Measurements from ENCODE around the gene SPEF1. TPM values are rescaled to one million over a fixed set of nuclear protein-coding genes. Genes with fewer than 3 reads are reported as not detected.

SPEF1 gene
- polyA plus RNA-seq, 1 donor, result 0.19 TPM

- WGBS (ENCODE audit: insufficient coverage, low lambda C conversion rate), result 47% methylated on average over 3 of the region's 12 CpGs
- H3K27ac ChIP-seq (ENCODE audit: low read length), result no peak overlapping the region
Measured at GRCh38 chr20:3734111-3734843, 47.0 kb downstream of the SPEF1 start.

GRCh38 chr20:3733119-3733995, 47.9 kb downstream of the SPEF1 start:
- DNase-seq, result no peak
- Histone ChIP-seq H3K4me1 (ENCODE audit: control insufficient read depth, insufficient read depth, low read length) (no peaks in the 10 kb centered on the region), H3K4me3 (ENCODE audit: low read length) (peak overlapping the region; percentile 38), H3K9me3 (ENCODE audit: control insufficient read depth, low read depth, low read length) (no peaks in the 10 kb centered on the region), H3K27ac (ENCODE audit: low read length) (no peak overlapping the region), H3K27me3 (ENCODE audit: control insufficient read depth, insufficient read depth, low read length) (peaks cover 28% of the 10 kb centered on the region), H3K36me3 (ENCODE audit: control insufficient read depth, insufficient read depth, low read length) (peaks cover 2% of the 10 kb centered on the region)
- no CpG with 5 or more reads among the region's 20 CpGs for WGBS (ENCODE audit: insufficient coverage, low lambda C conversion rate)

More at GRCh38 chr20:3734111-3734843, 47.0 kb downstream of the SPEF1 start:
- Histone ChIP-seq H3K27me3 (ENCODE audit: control insufficient read depth, insufficient read depth, low read length) (peaks cover 25% of the 10 kb centered on the region), H3K9me3 (ENCODE audit: control insufficient read depth, low read depth, low read length) (no peaks in the 10 kb centered on the region), H3K4me1 (ENCODE audit: control insufficient read depth, insufficient read depth, low read length) (no peaks in the 10 kb centered on the region), H3K4me3 (ENCODE audit: low read length) (peak overlapping the region; percentile 38), H3K36me3 (ENCODE audit: control insufficient read depth, insufficient read depth, low read length) (peaks cover 2% of the 10 kb centered on the region)
- no peak for DNase-seq

- peaks cover 2% of the 10 kb centered on the region for H3K36me3 ChIP-seq (ENCODE audit: control insufficient read depth, insufficient read depth, low read length)
- no peaks in the 10 kb centered on the region for H3K4me1 ChIP-seq (ENCODE audit: control insufficient read depth, insufficient read depth, low read length)
- H3K27ac ChIP-seq (ENCODE audit: low read length), result no peak within 1 kb of the TSS
- no peaks in the 10 kb centered on the region for H3K9me3 ChIP-seq (ENCODE audit: control insufficient read depth, low read depth, low read length)
- no peak for DNase-seq
- peak within 1 kb of the TSS; percentile 38 for H3K4me3 ChIP-seq (ENCODE audit: low read length)
- H3K27me3 ChIP-seq (ENCODE audit: control insufficient read depth, insufficient read depth, low read length), result peaks cover 34% of the 10 kb centered on the region
- WGBS (ENCODE audit: insufficient coverage, low lambda C conversion rate), result no CpG with 5 or more reads among the region's 67 CpGs
Measured at GRCh38 chr20:3732327-3733118, 48.7 kb downstream of the SPEF1 start, which contains the start of gene HSPA12B. HSPA12B (plus strand) TSS chr20:3732685; CDS start chr20:3738675, 5,990 bp downstream.

GRCh38 chr20:3731944-3732326, 49.3 kb downstream of the SPEF1 start:
- no peak overlapping the region for H3K4me3 ChIP-seq (ENCODE audit: low read length)
- no CpG with 5 or more reads among the region's 16 CpGs for WGBS (ENCODE audit: insufficient coverage, low lambda C conversion rate)
- H3K27ac ChIP-seq (ENCODE audit: low read length), result no peak overlapping the region

GRCh38 chr20:3730803-3731672, 50.2 kb downstream of the SPEF1 start:
- Histone ChIP-seq H3K4me3 (ENCODE audit: low read length) (no peak overlapping the region), H3K27me3 (ENCODE audit: control insufficient read depth, insufficient read depth, low read length) (peaks cover 38% of the 10 kb centered on the region), H3K9me3 (ENCODE audit: control insufficient read depth, low read depth, low read length) (no peaks in the 10 kb centered on the region), H3K27ac (ENCODE audit: low read length) (no peak overlapping the region), H3K4me1 (ENCODE audit: control insufficient read depth, insufficient read depth, low read length) (no peaks in the 10 kb centered on the region), H3K36me3 (ENCODE audit: control insufficient read depth, insufficient read depth, low read length) (no peaks in the 10 kb centered on the region)
- WGBS (ENCODE audit: insufficient coverage, low lambda C conversion rate), result no CpG with 5 or more reads among the region's 12 CpGs
- no peak for DNase-seq

More at GRCh38 chr20:3731944-3732326, 49.3 kb downstream of the SPEF1 start:
- peaks cover 2% of the 10 kb centered on the region for H3K36me3 ChIP-seq (ENCODE audit: control insufficient read depth, insufficient read depth, low read length)
- H3K9me3 ChIP-seq (ENCODE audit: control insufficient read depth, low read depth, low read length), result no peaks in the 10 kb centered on the region
- H3K4me1 ChIP-seq (ENCODE audit: control insufficient read depth, insufficient read depth, low read length), result no peaks in the 10 kb centered on the region
- DNase-seq, result no peak
- H3K27me3 ChIP-seq (ENCODE audit: control insufficient read depth, insufficient read depth, low read length), result peaks cover 38% of the 10 kb centered on the region

GRCh38 chr20:3729811-3730540, 51.3 kb downstream of the SPEF1 start:
- WGBS (ENCODE audit: insufficient coverage, low lambda C conversion rate), result no CpG with 5 or more reads among the region's 8 CpGs
- DNase-seq, result no peak
- Histone ChIP-seq H3K36me3 (ENCODE audit: control insufficient read depth, insufficient read depth, low read length) (no peaks in the 10 kb centered on the region), H3K27me3 (ENCODE audit: control insufficient read depth, insufficient read depth, low read length) (peaks cover 38% of the 10 kb centered on the region), H3K27ac (ENCODE audit: low read length) (no peak overlapping the region), H3K9me3 (ENCODE audit: control insufficient read depth, low read depth, low read length) (no peaks in the 10 kb centered on the region), H3K4me1 (ENCODE audit: control insufficient read depth, insufficient read depth, low read length) (no peaks in the 10 kb centered on the region), H3K4me3 (ENCODE audit: low read length) (no peak overlapping the region)

- Histone ChIP-seq H3K4me3 (ENCODE audit: low read length) (no peak overlapping the region), H3K36me3 (ENCODE audit: control insufficient read depth, insufficient read depth, low read length) (no peaks in the 10 kb centered on the region), H3K9me3 (ENCODE audit: control insufficient read depth, low read depth, low read length) (no peaks in the 10 kb centered on the region), H3K27me3 (ENCODE audit: control insufficient read depth, insufficient read depth, low read length) (peaks cover 38% of the 10 kb centered on the region), H3K4me1 (ENCODE audit: control insufficient read depth, insufficient read depth, low read length) (no peaks in the 10 kb centered on the region), H3K27ac (ENCODE audit: low read length) (no peak overlapping the region)
- DNase-seq, result no peak
- WGBS (ENCODE audit: insufficient coverage, low lambda C conversion rate), result no CpG with 5 or more reads among the region's 6 CpGs
Measured at GRCh38 chr20:3729378-3729777, 51.9 kb downstream of the SPEF1 start.

- no CpG with 5 or more reads among the region's 3 CpGs for WGBS (ENCODE audit: insufficient coverage, low lambda C conversion rate)
- Histone ChIP-seq H3K4me1 (ENCODE audit: control insufficient read depth, insufficient read depth, low read length) (no peaks in the 10 kb centered on the region), H3K36me3 (ENCODE audit: control insufficient read depth, insufficient read depth, low read length) (no peaks in the 10 kb centered on the region), H3K9me3 (ENCODE audit: control insufficient read depth, low read depth, low read length) (no peaks in the 10 kb centered on the region), H3K4me3 (ENCODE audit: low read length) (no peak overlapping the region), H3K27me3 (ENCODE audit: control insufficient read depth, insufficient read depth, low read length) (peaks cover 38% of the 10 kb centered on the region), H3K27ac (ENCODE audit: low read length) (no peak overlapping the region)
- DNase-seq, result no peak
Measured at GRCh38 chr20:3728876-3729275, 52.4 kb downstream of the SPEF1 start.

- Histone ChIP-seq H3K4me1 (ENCODE audit: control insufficient read depth, insufficient read depth, low read length) (no peaks in the 10 kb centered on the region), H3K4me3 (ENCODE audit: low read length) (no peak overlapping the region), H3K36me3 (ENCODE audit: control insufficient read depth, insufficient read depth, low read length) (no peaks in the 10 kb centered on the region), H3K27ac (ENCODE audit: low read length) (no peak overlapping the region), H3K9me3 (ENCODE audit: control insufficient read depth, low read depth, low read length) (no peaks in the 10 kb centered on the region), H3K27me3 (ENCODE audit: control insufficient read depth, insufficient read depth, low read length) (peaks cover 36% of the 10 kb centered on the region)
- no peak for DNase-seq
- WGBS (ENCODE audit: insufficient coverage, low lambda C conversion rate), result no CpG with 5 or more reads among the region's 5 CpGs
Measured at GRCh38 chr20:3728354-3728753, 52.9 kb downstream of the SPEF1 start.

All from large intestine (tissue), 3 donors.